NCI-H2029 treated with DMSO at 0.1 percent for 48 hours (cell line): ENCODE measurements around the gene CCNQ.

Experiments
- DNase-seq: peaks from one replicate; lab custom pipeline; 2025; lab: John Stamatoyannopoulos, UW

Gene CCNQ

DNA sequence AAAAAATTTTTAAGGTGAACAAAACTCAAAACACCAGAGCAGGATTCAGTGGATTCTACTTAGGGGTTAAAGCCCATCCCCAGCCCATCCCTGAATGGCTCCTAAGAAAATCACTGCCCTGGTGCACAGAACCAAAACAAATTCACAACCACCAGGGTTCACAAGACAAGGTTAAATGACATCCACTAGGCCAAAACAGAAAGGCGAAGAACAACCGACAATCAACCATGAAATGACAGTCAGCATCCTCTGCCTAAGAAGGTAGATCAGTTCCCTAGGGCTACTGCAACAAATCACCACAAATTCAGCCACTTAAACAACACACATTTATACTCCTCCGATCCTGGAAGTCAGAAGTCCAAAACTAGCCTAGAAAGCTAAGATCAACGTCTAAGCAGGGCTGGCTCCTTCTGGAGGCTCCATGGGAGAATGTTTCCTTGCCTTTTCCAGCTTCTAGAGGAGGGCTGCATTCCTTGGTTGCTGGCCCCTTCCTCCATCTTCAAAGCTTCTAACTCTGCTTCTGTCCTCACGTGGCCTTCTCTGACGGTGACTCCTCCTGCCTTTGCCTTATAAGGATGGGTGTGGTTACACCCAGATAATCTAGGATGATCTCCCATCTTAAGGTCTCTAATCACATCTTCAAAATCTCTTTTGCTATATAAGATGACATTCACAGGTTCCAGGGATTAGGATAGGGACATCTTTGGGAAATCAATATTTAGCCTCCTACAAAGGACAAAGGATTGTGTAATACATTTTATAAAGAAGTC, 1.8 kb downstream of the CCNQ start:
- DNase-seq: no peak

DNA sequence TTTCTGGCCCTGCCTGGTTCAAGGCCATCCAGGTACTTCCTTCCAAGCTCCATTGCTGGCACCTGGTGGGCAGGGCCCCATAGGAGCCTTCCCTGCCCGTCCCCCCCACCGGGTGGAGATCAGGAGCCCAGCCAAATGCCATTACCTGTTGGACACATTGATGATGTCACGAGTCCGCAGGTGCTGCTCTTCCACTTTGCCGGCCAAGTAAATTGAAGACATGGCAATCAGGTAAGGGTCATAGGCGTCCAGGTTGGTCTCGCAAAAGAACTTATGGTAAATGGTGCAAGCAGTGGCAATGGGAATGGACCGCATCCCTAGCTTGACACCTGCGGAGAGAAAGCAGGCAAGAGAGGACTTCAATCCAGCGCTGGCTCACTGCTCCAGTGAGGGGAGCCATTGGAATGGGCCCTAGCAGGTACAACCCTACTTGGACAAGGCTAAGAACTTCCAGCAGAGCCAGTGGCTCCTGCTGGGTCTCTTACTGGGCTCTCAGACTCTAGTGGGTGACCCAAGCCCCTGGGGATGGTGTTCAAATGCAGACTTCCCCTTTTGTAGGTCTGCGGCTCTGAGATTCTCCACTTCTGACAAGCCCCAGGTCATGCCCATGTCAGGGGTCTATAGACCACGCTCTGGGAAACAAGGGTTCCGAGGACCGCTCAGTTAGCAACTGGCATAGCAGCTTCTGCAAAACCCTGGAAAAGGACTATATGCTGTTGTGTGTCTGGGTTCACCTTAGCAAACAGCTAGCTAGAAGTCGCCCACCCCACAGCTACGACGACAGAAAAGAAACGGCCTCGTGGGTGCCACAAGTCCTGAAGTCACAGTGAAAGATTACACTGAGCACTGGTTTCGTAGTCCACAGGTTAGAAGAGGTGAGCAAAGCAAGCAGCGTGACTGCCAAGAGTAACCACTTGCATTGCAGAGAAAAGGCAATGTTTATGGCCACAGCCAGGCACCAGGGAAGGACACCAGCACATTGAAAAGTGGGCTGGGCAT, 2.8 kb downstream of the CCNQ start:
- DNase-seq: no peak

DNA sequence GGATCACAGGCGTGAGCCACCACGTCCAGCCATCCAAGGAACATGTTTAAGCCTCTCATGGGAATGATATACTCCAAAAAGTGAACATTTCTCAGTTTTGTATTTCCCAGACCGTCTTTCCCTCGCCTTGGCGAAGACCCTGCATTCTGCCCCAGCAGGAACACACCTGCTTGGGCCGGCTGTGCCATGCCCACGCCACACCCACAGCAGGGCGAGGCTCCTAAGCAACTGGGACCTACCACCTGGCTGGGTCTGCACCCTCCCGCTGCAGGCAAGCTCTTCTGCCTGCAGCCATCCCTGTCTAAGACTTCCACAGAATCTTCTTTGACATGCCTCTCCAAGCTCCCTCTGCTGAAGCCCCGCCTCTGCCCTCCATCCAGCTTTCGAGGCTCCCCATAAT, 3.6 kb downstream of the CCNQ start:
- no peak for DNase-seq

DNA sequence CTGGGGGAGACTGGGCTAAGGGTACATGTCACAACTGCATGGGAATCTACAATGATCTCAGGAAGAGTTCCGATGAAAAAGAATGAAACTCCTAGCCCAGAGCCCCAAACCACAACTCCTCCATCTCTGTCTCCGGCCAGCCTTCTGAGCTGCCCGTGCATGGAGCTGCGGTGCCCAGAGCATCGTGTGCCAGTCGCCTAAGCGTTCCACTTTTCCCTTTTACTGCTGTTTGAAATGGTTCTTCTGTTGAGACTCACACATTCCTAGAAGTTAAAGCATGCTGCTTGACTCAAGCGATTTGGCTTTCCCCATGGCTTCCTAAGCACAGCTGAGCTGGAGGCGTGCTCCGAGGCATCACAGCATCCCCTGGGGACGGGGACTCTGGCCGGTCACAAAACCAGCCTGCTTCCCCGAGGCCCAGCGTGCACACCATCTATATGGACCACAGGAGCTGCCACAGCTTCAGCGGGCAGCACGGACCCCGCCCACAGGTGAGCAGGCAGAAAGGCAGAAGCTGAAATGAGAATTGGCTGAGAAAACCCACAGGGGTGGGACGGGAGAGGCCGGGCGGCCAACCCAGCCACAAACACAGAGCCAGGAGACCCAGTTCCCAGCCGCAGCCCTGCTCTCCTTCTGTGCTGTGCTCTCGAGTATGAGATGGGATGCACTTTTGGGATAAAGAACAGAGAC, 5.0 kb downstream of the CCNQ start:
- DNase-seq: no peak

DNA sequence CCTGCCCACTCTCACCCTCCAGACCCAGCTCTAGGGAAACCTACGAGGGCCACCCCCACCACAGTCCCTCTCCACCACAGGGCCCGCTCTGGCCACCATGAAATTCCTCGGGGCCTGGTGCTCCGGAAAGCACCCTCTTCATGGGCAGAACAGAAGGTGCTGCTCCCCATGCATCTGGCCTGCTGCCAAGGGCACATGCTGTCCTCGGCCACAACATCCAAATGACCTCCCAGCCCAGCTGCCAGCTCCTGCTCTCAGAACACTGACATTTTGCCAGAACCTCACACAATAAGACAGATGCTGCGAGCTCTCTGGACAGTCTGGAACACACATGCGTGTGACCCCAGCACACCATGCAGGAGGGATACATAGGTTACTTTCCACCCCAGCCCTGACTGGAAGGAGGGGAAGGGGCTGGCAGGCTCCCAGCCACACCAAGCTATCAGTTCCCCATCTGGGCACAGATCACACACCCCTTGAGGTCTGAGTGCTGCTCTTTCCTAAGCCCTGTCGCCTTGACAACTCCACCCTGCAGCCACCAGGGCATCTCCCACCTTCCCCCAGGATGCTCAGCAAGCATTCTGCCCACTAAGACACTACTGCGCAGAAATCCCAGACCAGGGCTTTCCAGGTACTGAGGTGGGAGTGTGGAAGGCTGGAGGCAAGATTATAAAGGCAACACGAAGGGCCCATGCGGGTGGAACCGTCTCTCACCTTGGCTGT, 5.8 kb downstream of the CCNQ start:
- DNase-seq: no peak

DNA sequence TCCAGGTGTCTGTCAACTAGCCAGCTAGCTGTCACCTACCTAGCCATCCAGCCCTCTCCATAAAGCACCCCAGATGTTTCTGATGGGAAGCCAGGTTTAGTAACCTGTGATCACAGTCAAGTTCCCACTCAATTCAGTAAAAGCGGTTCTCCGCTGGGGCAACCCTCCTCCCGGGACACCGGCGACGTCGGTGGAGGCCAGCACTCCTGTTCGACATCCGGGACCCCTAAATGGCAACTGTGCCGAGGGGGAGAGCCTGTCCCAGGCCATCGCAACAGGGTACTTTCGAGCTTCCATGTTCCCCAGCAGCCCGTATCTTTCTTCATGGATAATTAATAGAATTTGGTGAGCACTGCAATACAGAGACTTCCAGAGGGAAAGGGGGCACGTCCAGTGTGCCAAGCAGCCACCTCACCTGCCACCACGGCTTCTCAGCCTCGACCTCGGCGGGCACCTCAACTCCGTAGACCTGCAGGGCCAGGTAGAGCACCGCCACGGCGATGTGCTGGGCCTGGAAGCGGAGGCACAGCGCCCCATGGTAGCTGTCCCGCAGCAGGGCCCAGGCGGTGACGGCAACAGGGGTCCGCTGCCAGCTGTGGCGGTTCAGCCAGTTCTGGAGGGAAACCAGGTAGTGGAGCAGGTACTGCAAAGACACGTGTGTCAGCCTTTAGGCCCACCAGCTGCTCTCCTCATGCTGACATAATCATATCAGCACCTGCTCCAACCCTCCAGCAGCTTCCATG, 6.7 kb downstream of the CCNQ start:
- DNase-seq: no peak

DNA sequence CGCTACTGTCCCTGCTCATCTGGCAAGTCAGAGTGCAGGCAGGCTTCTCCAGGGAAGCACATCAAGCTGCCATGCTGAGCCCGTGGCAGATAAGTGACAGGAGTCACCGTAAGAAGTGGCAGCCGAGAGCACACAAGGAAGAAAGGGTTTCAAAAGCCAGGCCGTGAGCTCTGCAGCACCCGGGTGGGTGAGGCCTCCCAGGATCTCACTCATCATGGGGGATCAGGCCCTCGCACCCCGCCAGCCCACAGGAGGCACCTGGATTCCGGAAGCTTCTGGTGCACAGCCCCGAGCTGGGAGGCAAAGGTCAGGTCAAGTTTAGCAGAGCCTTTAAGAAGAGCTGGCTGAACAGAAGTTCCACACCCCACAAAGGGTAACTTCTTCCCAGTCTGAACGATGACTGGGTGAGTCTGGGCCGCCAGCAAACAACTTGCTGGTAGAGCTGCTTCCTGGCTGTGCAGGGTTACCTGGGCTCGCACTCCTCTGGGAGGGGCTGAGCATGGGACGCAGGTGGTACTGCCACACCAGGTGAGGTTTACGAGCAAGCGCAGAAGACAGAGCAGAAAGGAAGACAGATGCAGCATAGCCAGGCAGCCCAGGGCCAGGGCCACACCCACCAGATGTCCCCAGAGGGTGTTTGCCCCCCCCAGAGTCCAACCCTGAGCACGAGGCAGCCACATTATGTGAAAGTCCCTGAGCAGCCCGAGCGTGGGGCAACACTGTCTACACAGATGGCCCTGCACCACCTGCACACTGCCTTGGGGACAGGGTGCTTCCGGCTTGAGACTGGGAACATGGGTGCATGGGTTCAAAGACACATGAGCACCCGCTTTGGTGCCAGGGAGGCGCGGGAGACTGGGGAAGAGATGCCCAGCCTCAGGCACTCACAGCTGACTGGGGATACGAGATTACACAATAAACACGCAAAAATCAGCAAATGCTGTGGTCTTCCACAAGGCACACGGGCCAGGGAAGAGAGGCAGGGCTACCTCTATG, 7.7 kb downstream of the CCNQ start:
- no peak for DNase-seq

DNA sequence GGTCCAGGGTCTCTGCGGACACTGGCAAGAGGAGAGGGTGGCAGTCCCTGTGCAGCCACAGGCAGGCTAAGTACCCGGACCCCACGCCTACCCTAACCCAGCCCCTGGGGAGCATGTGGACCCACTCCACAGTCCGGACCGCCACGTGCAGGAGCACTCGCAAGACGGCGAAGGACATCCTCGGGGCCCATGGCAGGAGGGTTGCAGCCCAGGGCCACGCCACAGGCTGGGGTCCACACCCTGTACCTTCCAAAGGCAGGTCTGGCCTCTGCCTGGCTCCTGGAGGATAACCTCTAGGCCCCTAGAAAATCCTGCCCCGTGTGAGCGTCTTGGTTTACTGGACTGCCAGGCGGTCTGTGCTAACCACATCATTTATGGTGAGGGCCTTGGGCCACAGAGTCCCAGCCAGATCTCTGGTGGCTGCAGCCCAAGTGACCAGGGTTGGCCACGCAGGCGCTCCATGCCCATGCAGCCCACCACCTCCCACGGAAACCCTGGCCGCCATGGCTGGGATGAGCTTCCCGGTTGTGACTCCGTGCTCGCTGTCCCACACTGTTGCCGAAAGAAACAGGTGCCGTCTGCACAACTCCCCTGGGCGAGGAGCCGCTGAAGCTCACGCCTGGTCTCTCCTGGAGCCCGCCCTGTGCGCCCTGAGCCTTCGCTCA, 10.0 kb downstream of the CCNQ start:
- no peak for DNase-seq

DNA sequence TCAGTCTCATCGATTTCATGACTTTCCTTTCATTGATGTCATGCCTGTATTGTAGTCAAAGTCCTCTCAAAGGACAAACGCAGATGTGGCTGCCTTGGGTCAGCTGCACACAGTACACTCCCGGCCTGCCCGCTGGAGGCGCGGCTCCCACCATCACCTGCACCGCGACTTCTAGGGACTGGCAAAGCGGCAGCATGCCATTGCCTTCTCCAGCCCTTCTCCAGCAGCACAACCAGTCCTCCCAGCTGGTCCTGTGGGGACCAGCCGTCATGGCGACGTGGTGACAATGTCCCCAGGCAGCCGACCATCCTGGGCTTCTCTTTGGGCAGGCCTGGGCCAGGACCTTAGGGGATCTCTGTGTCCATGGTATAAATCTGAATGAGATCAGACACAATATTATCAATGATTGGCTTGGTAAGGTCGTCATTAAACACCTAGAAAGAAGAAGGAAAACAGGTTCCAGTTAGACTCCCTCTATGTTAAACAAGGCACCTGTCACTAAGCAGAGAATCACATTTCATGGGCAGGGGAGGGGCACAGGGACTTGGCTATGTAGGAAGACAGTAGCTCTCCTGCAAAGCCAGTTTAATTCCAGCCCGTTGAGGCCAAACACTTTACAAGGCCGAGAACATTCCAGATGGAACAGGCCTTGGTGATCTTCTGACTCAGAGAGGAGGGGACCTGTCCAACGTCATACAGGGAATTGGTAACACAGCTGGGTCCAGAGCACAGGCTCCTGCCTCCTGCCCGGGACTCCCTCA, 10.7 kb downstream of the CCNQ start:
- DNase-seq: no peak

DNA sequence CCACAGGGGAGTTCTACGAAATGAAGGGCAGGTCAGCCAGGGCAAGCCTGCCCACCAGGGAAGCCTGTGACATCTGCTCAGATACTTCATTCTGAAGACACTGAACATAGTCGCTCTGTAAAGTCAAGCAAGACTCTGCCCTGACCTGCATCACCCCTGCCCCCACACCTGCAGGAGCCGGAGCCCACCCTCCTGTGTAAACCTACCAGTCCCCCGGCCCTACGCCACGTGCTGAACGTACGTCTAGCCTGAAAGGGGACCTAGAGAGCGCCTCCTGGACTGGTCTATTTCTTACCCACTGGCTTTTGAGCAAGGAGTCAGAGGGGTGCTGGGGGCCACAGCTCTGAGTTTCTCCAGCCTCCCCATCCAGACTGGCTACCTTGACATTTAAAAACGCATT, 11.6 kb downstream of the CCNQ start:
- DNase-seq: no peak

DNA sequence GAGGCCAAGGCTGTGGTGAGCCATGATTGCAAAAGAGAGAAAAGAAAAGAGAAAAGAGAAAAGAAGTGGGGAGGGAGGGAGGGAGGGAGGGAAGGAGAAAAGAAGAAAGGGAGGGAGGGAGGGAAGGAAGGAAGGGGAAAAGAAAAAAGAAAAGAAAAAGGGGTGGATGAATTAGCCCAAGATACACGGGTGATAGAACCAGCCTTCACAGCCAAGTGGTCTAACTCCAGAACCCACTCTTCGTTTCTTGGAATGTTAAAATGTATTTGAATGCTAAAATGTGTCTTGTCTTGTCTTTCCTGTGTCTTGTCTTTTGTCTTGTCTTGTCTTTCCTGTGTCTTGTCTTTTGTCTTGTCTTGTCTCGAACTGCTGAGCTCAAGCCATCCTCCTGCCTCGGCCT, 13.1 kb downstream of the CCNQ start:
- no peak for DNase-seq

DNA sequence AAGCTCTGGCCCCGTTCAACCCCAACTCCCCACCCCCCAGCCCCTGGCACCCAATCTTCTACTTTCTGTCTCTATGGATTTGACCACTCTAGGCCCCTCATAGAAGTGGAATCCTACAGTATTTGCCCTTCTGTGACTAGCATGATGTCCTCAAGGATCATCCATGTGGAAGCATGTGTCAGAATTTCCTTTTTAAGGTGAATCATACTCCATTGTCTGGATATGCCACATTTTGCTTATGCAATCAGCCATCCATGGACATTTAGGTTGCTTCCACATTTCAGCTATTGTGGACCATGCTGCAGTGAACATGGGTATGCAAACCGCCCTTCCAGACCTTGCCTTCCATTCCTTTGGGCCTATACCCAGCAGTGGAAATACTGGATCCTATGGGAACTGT, 15.5 kb downstream of the CCNQ start:
- DNase-seq: no peak

DNA sequence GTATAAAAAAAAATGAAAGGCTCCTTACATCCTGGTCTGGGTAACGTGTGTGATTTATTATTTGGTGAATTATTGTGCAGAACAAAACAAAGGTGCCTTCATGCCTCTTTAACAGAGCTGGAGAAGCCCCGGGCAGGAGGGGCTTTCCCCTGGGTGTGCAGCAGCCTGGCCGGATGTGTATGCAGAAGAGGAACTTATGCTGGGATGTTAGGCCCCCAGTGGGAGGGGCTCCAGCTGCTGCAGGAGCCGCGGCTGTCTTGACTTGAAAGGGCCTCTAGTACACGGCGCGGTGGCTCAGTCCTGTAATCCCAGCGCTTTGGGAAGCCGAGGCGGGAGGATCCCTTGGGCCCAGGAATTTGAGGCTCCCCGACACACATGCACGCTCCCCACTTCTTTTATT, 16.0 kb downstream of the CCNQ start:
- no peak for DNase-seq

DNA sequence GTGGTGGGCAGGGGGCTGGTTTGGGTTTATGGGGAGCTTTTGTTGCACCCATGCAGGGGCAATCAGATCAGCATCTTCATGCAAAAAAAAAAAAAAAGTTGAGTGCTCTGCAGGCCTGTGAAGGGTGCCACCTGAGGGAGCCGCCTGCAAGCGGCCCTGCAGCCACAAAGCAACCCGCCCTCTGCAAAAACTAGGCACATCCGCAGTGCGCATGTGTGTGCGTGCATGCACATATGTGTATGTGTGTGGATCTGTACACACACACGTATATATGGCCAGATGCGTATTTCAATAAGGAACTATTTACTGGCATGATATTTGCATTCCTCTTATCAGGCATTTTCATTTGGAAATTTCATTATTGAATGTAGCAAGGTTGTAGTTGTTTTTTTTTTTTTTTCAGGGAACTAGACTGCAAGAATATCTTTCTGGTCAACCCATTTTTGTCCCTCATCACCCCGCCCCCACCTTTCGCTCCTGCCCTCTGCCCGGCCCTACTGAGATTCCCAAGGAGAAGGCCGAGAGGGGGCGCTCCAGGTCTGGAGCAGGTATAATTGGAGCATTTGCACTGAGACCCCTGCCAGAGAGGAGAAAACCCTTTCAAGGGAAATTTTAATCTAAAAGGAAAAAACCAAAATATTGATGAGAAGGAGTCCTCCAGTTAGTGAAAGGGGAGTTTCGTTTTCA, 18.1 kb downstream of the CCNQ start:
- DNase-seq: no peak

DNA sequence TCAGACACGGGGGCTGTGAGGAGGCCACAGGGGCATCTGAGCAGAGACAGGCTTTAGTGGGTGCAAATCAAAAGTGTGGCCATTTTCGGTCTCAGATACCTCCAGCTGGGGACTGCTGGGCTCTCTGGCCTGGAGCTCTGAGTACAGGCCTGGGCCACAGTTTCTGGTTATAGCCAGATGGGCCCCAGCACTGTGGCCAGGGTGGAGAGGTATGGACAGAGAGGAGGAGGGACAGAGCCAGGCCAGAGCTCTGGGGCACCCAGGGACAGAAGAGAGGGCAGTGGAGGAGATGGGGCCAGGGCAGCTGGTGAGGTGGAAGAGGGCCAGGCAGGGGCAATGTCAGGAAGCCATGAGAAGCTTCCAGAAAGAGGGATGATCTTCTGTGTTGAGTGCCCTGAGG, 20.1 kb downstream of the CCNQ start:
- no peak for DNase-seq

DNA sequence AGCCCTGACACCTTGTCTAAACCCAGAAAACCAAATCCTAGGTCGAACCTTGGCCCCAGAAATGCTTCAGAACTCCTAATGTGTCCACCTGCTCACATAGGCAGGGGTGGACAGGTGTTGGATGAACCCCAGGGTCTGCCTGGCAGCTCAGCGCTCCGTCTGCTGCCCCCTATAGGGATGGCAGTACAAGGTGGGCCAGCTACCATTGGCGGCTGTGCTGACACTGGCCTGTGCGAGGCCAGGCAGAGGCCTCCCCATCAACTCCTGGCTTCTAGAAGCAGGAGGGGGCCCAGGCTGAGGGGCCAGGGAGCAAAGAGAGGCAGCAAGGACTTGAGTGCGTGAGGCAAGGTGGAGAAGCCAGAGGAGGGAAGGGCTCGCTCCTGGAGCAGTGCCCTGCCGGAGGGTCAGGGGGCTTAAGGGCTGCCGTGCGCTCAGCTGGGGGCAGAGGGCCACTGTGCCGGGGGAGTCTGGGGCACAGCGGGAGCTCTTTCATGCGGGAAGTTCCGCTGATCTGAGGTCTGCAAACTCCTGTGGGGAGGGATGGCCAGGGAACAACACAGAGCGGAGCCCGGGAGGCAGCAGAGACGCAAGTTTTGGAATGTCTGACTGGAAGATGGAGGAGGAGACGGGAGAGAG, 20.6 kb downstream of the CCNQ start:
- no peak for DNase-seq

DNA sequence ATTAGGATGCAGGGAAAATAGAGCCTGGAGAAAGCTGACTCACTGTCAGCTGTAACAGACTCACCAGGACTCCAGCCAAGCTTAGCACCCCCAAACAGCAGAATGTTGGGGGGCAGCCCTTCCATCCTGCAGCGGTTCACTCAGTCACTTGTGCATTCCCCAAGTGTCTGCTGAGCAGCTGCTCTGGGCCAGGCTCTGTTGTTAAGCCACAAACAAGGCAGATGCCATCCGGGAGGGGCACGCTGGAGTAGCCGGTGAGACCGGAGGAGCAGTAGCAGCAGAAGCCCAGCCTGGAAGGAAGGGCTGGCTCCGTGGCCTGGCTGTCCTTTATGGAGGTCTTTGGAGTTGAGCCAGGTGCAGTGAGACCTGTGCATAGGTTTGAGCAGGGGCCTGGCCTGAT, 22.0 kb downstream of the CCNQ start:
- DNase-seq: no peak
